ENCODE results near the gene FSTL5. TPM values are rescaled to one million over a fixed set of nuclear protein-coding genes. Genes with fewer than 3 reads are reported as not detected.

The FSTL5 gene
- total RNA-seq, 1 experiment from 2014 or later, result 1.9 TPM

DNA sequence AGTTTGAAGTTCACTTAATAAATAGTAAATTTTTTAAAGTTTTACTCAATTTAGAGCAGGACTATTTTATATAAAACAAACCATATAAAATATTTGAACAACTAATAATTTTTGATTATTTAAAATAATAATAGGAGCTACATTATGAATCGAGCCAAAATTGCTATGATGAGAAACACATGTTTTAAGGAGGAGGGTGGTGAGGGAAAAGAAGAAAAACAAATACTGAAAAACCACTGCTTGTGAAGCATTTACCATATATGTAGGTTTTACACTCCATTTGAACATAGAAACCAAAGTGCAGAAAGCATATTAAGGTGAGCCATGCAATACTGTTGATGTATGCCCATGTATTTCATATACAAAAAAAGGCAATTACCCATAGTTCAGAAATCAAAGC, 448.9 kb downstream of the FSTL5 start:
- Histone ChIP-seq H3K36me3 (ENCODE audit: control insufficient read depth, insufficient read depth, low read length) (no peaks in the 10 kb centered on the region), H3K4me3 (ENCODE audit: low read depth, low read length) (no peak overlapping the region), H3K4me1 (no peaks in the 10 kb centered on the region), H3K27me3 (replicated peaks; ENCODE audit: control insufficient read depth, insufficient read depth, low read length) (no peaks in the 10 kb centered on the region), H3K9me3 (no peaks in the 10 kb centered on the region; the same call in 1 of the 2 replicates)
- BruUV-seq (replicated peaks), result no TSS peak
- H3K27ac Mint-ChIP-seq (ENCODE audit: unreplicated experiment), result no peak overlapping the region
- no peaks in the 10 kb centered on the region for H3K4me1 Mint-ChIP-seq (ENCODE audit: low read depth, unreplicated experiment)
- TF ChIP-seq, protein P1, sequence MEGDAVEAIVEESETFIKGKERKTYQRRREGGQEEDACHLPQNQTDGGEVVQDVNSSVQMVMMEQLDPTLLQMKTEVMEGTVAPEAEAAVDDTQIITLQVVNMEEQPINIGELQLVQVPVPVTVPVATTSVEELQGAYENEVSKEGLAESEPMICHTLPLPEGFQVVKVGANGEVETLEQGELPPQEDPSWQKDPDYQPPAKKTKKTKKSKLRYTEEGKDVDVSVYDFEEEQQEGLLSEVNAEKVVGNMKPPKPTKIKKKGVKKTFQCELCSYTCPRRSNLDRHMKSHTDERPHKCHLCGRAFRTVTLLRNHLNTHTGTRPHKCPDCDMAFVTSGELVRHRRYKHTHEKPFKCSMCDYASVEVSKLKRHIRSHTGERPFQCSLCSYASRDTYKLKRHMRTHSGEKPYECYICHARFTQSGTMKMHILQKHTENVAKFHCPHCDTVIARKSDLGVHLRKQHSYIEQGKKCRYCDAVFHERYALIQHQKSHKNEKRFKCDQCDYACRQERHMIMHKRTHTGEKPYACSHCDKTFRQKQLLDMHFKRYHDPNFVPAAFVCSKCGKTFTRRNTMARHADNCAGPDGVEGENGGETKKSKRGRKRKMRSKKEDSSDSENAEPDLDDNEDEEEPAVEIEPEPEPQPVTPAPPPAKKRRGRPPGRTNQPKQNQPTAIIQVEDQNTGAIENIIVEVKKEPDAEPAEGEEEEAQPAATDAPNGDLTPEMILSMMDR (IDR thresholded peaks at IDR 0.05; ENCODE audit: insufficient read depth in 1 of 2, low read depth in 1 of 2, low read length in 1 of 2, severe bottlenecking in 1 of 2, unreplicated experiment in 1 of 2), result no peak
- intact Hi-C loops (cut with micrococcal nuclease; ENCODE audit: unreplicated experiment), result no loop called here
- no peaks in the 10 kb centered on the region for H3K9me3 Mint-ChIP-seq (ENCODE audit: unreplicated experiment)
- no peaks in the 10 kb centered on the region for H3K36me3 Mint-ChIP-seq (ENCODE audit: insufficient read depth, unreplicated experiment)
- no peaks in the 10 kb centered on the region for H3K27me3 Mint-ChIP-seq (ENCODE audit: insufficient read depth, unreplicated experiment)
- no peak overlapping the region for H3K4me3 Mint-ChIP-seq (ENCODE audit: unreplicated experiment)
- POLR2A ChIA-PET, result no interaction called here
- DNase-seq, result no peak
- CTCF ChIA-PET, result no interaction called here

DNA sequence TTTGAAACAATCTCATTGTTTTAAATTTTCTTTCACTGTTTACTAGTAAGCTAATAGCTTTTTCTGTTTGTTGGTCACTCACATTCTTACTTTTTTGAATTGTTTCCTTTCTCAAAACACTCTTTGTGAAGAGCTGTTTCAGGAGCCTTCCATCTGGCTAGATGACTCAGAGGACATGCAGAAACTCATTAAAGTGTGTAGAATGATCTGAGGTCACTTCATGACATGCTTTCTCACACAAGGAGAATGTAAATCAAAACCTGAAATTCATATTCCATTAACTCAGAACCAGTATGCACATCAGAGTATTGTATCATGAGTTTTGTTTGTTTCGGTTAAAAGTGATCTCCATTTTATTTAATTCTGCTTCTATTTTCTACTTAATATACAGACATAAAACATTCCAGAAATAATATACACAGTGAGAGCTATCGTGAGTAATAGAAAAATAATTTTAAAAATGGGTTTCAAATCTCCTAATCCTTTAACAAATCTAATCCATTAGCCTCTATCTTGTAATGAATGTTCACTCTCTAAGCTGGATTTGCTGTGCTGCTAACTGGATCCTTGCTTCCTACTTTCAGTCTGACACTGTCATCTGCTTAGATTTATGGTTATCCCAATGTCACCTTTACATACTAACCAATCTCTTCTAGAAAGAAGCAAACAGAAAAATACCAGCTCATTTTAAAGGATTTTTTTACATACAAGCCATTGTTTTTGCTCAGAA, 449.6 kb downstream of the FSTL5 start:
- POLR2A ChIA-PET, result no interaction called here
- Histone ChIP-seq H3K4me3 (ENCODE audit: low read depth, low read length) (no peak overlapping the region), H3K4me1 (no peaks in the 10 kb centered on the region), H3K36me3 (ENCODE audit: control insufficient read depth, insufficient read depth, low read length) (no peaks in the 10 kb centered on the region), H3K9me3 (no peaks in the 10 kb centered on the region; the same call in 1 of the 2 replicates), H3K27me3 (replicated peaks; ENCODE audit: control insufficient read depth, insufficient read depth, low read length) (no peaks in the 10 kb centered on the region)
- H3K9me3 Mint-ChIP-seq (ENCODE audit: unreplicated experiment), result no peaks in the 10 kb centered on the region
- no peak for DNase-seq
- no peaks in the 10 kb centered on the region for H3K4me1 Mint-ChIP-seq (ENCODE audit: low read depth, unreplicated experiment)
- TF ChIP-seq, protein P1 (IDR thresholded peaks at IDR 0.05; ENCODE audit: insufficient read depth in 1 of 2, low read depth in 1 of 2, low read length in 1 of 2, severe bottlenecking in 1 of 2, unreplicated experiment in 1 of 2), result no peak
- intact Hi-C loops (cut with micrococcal nuclease; ENCODE audit: unreplicated experiment), result no loop called here
- H3K27me3 Mint-ChIP-seq (ENCODE audit: insufficient read depth, unreplicated experiment), result no peaks in the 10 kb centered on the region
- BruUV-seq (replicated peaks), result no TSS peak
- H3K4me3 Mint-ChIP-seq (ENCODE audit: unreplicated experiment), result no peak overlapping the region
- no peaks in the 10 kb centered on the region for H3K36me3 Mint-ChIP-seq (ENCODE audit: insufficient read depth, unreplicated experiment)
- no peak overlapping the region for H3K27ac Mint-ChIP-seq (ENCODE audit: unreplicated experiment)
- CTCF ChIA-PET, result no interaction called here

DNA sequence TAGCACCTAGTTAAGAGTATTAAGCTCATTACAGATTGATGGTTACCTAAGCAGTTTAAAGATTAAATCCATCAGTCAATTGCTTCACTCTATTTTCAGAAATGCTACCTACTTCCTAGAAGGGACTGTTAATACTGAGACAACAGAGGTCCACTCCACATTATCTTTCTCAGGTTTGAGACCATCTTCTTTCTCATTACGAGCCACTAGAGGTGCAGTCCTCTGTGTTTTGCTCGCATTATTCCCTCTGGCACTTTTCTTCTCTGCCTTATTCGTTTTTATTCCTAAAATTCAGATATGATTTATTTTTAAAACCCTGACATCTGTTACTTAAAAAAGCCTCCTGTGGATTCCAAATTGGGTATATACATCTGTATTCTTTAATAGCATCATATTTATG, 459.1 kb downstream of the FSTL5 start:
- CTCF ChIA-PET, result no interaction called here
- no peaks in the 10 kb centered on the region for H3K36me3 ChIP-seq (ENCODE audit: control insufficient read depth, insufficient read depth, low read length)
- Mint-ChIP-seq H3K27me3 (ENCODE audit: insufficient read depth, unreplicated experiment) (no peaks in the 10 kb centered on the region), H3K4me3 (ENCODE audit: unreplicated experiment) (no peak overlapping the region), H3K36me3 (ENCODE audit: insufficient read depth, unreplicated experiment) (no peaks in the 10 kb centered on the region), H3K27ac (ENCODE audit: unreplicated experiment) (no peak overlapping the region), H3K4me1 (ENCODE audit: low read depth, unreplicated experiment) (no peaks in the 10 kb centered on the region), H3K9me3 (ENCODE audit: unreplicated experiment) (no peaks in the 10 kb centered on the region)
- H3K9me3 ChIP-seq, result no peaks in the 10 kb centered on the region
- BruUV-seq (replicated peaks), result no TSS peak
- no peak for DNase-seq
- H3K4me3 ChIP-seq (ENCODE audit: low read depth, low read length), result no peak overlapping the region
- no peaks in the 10 kb centered on the region for H3K27me3 ChIP-seq (replicated peaks; ENCODE audit: control insufficient read depth, insufficient read depth, low read length)
- POLR2A ChIA-PET, result no interaction called here
- intact Hi-C loops (cut with micrococcal nuclease; ENCODE audit: unreplicated experiment), result no loop called here
- no peaks in the 10 kb centered on the region for H3K4me1 ChIP-seq
- TF ChIP-seq, protein P1 (IDR thresholded peaks at IDR 0.05; ENCODE audit: insufficient read depth in 1 of 2, low read depth in 1 of 2, low read length in 1 of 2, severe bottlenecking in 1 of 2, unreplicated experiment in 1 of 2), result no peak
